Activated CD4-positive, alpha-beta T cell treated with anti-CD3 and anti-CD28 coated beads for 48 hours (primary cell): ENCODE data around the gene BLOC1S2.
A peak's percentile ranks its signal among the peaks of the same experiment; 100 is the strongest.
"Not testable (repeated sequence)": the region's sequence is repeated elsewhere in the genome, so short reads cannot be mapped to it uniquely, and the experiment has no call there.

Source experiments
- DNase-seq: peaks from one replicate; pipeline ENCODE4 v3.0.0-alpha.2; 2020

BLOC1S2 gene

GRCh38 chr10:100286051-100287033, at the start of gene BLOC1S2:
Gene BLOC1S2, minus strand, starts transcription at chr10:100286680. Its CDS starts 21 bp downstream, at chr10:100286659.
- peak; percentile 89 for DNase-seq

GRCh38 chr10:100334762-100335161, 48.3 kb upstream of the BLOC1S2 start:
- DNase-seq = no peak

DNA sequence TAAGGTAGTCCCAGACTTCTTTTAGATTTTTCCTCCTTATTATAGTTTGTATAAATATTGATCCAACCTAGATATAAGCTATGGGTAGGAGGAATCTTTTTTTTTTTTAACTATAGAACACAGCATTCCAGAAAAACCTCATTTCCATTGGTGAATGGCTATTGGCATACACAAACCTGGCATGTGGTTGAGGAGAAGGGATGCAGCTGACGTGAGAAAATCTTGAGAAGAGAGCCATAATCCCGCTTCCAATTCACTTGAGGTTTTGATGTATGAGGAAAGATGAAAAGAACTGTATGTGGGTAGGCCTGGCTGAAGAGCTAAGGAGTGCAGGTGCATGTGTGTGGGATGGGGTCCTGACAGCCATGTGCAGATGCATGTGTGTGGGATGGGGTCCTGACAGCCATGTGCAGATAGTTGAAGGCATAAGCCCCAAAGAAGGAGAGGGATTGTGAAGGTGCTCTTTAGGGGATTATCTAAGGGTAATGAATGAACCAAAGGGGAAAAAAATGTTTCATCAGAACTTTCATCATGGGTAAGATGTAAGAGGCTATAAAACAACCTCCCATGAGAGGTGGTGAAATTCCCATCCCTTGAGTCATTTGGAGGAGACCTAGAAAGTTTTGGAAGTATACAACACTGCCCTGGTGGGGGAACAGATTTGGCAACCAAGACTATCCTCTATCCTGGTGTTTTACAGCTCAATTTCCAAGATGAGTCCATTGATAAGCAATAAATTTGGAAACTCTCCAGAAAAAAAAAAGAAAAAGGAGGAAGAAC, 47.4 kb upstream of the BLOC1S2 start:
- DNase-seq = no peak

DNA sequence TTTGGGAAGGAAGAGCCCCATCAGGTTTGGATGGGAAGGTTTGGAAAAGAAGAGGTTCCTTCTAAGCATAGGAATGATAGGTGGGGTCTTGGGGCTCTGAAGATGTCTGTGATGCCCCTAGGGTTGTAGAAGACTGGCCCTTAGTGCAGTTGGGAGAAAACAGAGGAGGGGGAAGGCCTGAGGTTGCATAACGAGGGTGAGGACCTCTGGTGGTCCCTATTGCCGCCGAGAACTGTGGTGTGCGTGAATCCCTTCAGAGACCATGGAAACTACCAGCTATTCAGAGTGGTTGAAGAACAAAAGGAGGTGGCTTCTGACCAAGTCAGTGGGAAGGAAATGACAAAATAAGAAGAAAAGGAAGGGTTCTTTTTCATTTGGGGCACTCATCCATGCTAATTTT, 46.6 kb upstream of the BLOC1S2 start:
- DNase-seq = no peak

DNA sequence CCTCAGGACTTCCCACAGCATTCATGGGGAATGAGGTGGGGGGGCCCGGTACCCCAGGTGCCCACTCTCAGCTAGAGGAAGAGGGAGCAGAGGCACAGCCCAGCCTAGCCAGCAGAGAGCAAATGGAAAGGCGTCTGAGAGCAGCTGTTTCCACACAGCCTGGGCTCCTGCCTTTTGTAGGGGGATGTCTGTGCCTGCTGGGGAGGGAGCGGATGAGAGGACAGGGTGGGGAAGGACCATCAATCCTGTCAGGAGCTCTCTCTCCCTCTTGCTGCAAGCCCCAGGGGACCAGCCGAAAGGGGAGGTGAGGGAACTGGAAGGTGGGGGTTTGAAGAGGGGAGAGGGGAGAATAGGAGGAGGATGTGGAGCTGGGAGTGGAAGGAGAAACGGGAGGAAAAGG, 43.6 kb upstream of the BLOC1S2 start, which contains the start of gene PKD2L1:
PKD2L1 (minus strand) TSS at position 150 of the 400 bp plus-strand sequence; CDS start at position 25, 125 bp downstream.
- no peak for DNase-seq

DNA sequence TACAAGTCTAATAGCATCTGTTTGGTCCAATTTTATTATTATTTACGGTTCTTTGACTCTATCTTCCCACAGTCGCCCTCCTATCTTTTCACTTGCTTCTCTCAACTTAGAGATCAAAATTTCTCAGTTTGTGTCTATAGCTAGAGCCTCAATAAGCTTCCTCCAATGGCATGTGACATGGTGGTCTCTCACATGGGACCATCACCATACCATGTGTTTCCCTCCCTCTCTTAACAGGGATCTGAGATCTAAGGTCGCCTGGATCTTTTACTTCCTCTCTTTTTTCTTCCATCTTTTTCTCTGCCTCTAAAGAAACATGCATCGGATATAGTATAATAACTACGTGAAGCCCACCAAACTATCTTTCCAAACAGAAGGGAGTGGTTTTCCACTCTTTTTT, 41.7 kb upstream of the BLOC1S2 start:
- DNase-seq = no peak

- DNase-seq = no peak
Observed at GRCh38 chr10:100327718-100328009, 41.2 kb upstream of the BLOC1S2 start.

DNA sequence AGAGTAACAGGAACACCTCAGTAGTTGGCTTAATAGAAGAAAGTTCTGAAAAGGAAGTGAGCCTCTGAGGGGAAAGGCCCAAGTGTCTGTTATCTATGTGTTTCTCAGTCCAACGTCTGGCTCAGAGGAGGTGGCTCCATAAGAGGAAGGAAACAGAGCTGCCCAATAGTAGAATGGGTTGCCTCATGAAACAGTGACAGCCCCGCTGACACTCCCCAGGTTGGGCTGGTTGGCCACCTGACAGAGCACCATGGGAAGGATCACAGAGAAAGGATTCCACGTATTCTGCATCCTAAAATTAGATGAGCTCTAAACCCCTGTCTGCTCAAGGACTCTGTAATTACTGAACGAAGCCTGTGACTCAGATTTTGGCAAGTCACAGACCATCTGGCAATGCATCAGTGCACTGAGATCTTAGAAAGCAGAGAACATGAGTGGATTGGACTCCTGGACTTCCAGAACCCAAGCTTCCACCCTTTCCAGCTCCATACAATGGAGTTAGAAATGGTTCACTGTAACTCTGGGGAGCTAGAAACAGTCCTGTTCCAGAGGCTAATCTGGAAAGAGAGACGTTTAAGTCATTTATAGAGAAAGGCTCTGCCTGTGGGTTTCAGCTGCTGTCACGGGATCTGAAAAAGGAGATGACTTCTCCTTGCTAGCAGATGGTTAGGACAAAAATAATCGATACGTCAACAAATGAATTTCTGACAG, 40.7 kb upstream of the BLOC1S2 start:
- DNase-seq = peak; percentile 46

DNA sequence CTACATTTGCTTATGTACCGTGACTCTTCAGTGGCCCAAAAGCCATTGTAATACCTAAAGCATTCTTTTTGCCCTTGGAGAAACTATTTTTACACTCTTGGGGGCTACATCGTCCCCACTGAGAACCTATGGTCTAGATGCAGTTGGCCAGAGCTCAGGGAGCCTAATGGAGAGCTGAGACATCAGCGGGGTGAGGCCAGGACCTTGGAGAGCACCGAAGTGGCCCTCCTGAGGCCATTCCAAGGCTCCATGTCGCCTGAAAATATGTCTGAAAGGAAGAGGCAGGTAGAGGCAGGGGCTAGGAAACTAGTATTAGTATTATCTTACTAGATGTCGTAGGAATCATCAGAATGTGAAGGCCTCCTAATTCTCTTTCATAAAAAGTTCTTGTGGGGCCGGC, 38.7 kb upstream of the BLOC1S2 start:
- DNase-seq = no peak

- DNase-seq = no peak
Observed at GRCh38 chr10:100319707-100320402, 33.4 kb upstream of the BLOC1S2 start.

DNA sequence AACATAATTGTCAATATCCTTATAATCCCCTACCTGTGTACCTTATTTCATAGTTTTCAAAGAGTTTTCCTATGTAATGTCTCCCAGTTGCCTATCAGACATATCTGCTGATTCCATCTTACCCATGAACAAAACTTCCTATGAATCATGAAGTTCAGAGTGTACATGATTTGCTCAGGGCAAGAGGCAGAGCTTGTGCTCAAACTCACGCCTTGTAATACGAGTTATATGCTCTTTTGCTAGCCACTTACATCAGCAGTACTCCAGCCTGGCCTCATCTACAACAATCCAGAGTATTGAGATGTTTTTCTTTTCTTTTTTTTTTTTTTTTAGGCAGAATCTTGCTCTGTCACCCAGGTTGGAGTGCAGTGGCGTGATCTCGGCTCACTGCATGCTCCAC, 31.7 kb upstream of the BLOC1S2 start:
- DNase-seq = no peak

DNA sequence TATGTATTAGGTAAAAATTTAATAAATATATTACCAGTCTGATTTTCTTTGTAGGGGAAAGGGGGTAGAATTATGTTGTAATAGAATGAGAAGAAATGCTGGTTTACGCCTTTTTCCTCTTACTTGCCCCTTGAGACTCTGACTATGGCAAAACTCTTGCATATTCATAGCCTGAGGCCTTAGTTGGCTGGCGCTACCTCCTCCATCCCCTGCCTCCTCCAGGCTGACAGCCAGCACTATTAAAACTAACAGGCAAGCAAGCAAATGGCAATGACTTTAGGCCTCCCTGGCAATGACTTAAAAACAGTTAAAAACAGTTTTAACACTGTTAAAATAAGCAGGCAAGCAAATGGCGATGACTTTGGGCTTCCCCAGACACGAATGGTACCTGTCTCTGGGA, 29.1 kb upstream of the BLOC1S2 start:
- no peak for DNase-seq

DNA sequence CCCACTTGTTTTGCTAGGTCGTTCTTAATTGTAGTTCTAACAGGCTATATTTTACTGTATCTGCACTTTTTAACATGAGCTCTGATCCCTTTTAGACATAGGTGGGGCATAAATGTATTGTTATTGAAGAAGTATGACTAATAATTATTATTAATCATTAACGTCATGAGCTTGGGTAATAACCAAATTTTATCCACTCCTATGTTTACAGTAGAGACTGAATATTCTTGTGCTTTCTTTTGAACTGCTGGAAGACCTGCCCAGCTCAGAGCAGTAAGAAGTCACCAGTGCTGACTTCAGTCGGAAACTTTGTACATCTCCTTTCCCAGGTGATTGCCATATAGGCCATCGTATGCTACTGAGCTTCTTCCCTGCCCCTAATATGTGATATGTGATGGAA, 24.8 kb upstream of the BLOC1S2 start:
- DNase-seq = no peak

DNA sequence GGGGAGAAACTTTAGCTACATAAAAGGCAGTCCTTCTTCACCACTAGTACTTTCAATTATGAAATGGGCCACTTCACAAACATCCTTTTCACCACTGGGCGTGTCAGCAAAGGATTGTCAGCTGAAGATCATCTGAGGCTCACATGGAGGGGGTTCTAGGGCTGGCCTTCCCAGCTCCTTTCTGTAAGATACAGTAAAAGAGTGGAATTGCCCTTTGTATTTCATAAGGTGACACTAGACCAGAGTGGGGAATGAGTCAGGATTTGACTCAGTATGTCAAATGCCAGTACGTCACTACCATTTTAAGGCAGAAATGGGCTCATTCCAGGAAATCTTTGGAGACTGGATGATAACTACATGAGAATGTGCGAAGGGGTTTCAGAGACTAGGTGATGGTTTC, 21.2 kb upstream of the BLOC1S2 start:
- DNase-seq = no peak

DNA sequence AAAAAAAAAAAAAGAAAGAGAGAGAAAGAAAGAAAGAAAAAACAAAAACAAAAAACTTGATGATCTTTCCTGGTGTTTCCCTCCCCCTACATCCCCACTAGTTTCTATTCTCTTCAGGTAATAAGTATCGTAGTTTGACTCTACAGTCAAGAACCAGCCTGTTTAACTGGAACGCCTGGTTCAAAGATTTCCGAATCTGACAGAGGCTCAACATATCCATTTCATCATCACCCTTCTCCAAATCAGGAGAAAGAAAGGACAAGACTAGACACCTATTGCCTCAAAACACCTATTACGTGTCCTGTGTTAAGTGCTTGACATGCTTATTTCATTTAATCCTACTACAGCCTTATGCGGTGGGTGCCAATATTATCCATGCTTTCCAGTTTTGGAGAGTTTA, 20.4 kb upstream of the BLOC1S2 start:
- no peak for DNase-seq

- no peak for DNase-seq
Observed at GRCh38 chr10:100304414-100304813, 17.9 kb upstream of the BLOC1S2 start.

DNA sequence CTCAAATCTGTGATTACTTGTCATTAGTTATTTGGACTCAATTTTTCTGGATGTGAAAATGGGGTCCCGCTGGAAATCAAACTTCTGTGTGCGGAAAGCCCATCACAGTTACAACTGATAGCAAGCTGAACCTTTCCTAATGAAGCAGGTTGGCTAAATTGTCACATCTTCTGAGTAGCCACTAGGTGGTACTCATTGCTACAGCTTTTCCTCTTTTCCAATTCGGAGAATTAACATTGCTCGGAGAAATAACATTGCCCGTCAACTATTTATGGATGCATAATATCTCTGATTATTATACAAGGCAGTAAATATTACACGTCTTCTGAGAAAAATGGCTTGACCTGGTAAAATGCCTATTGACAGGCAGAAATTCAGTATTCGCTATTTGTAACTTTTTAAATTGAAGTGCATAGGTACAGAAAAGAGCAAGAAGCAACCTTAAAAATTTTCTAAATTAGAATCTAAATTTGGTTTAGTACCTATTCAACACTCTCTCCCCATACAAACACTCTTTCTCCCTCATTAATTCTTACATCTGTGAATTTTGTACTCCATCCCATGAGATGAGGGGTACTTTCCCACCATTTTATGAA, 17.3 kb upstream of the BLOC1S2 start:
- no peak for DNase-seq

- not testable (repeated sequence) for DNase-seq
Observed at GRCh38 chr10:100301123-100301522, 14.6 kb upstream of the BLOC1S2 start.

DNA sequence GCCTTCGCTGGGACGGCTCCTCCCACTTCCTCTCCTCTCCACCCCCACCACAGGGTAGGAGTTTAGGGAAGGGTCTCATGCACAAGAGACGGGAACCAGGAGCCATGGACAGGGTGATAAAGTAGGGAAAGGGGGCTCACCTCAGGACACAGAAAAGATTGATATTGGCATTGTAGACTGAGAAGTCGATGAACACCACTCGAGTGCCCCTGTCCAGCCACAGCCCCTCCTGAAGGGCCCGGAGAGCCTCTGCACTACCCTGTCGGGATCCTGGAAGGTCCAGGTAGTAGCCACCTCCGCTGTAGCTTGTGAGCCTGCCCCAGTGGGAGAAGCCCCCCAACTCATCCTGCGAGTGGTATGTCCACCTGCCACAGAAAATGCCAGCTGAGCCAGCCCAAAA, 10.8 kb upstream of the BLOC1S2 start:
- no peak for DNase-seq

DNA sequence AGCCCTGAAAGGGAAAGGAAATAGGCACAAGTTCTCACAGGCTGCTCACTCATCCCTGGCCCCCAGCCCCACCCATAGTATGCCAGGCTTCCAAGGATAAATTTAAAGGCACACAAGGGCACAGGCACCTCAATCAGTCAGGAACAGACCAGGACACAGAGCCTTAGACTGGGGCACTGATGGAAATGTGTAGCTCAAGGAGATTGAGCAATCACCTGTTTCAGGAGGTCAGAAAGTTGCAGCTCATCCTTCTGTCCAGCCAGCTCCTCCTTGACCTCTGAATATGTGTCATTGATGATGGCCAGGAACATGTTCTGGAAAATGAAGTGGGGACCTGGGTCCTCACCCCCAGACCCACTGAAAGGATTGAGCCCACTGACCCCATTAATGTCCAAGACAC, 6.6 kb upstream of the BLOC1S2 start:
- DNase-seq = no peak

DNA sequence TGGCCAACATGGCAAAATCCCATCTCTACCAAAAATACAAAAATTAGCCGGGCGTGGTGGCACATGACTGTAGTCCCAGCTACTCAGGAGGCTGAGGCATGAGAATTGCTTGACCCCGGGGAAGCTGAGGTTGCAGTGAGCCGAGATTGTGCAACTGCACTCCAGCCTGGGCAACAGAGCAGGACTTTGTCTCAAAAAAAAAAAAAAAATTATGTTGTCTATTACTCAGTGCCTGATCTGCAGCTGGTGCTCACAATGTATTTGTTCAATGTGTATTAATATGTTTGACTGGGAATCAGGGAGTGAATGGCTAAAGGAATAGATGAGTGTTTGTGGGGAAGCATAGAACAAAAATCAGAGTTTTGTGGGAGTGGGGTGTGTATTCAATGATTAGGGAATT, 5.8 kb upstream of the BLOC1S2 start:
- DNase-seq = not testable (repeated sequence)

DNA sequence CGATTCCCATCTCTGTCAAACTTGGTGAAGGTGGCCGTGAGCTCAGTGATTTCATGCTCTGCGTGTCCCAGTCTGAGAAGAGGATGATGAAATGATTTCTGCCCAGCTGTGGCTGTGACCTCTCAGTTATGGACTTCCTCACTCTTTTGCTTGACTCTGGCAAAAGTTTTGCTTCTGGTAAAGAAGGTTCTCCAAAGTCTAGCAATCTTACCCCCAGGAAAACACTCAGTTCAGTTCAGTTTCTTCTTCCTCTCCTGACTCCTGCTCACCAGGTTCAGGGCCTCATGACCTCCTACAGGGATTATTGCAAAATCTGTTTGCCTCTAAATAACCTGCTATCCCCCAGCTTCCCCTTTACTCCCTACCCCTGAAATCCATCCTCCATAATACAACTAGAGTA, 4.9 kb upstream of the BLOC1S2 start:
- no peak for DNase-seq
